WI38 (cell line): ENCODE data around the gene INPP4B.
"Not testable (repeated sequence)": the region's sequence is repeated elsewhere in the genome, so short reads cannot be mapped to it uniquely, and the experiment has no call there.

ENCODE experiments used
- H3K4me3 ChIP-seq: 2 replicates; pipeline ENCODE4 v1.5.1; 2011; ENCODE audit warnings: low read depth, mild to moderate bottlenecking, control low read depth, low read length
- CTCF ChIP-seq: IDR thresholded peaks from 2 replicates; pipeline ENCODE4 v1.5.1; 2012; ENCODE audit warnings: low read depth, mild to moderate bottlenecking, control low read depth, low read length

INPP4B gene

GRCh38 chr4:142656178-142656577 is 189.9 kb downstream of the INPP4B start:
- H3K4me3 ChIP-seq = no peak overlapping the region
- no peak for TF ChIP-seq CTCF

GRCh38 chr4:142648378-142648777 is 197.7 kb downstream of the INPP4B start:
- TF ChIP-seq CTCF = no peak
- no peak overlapping the region for H3K4me3 ChIP-seq

DNA sequence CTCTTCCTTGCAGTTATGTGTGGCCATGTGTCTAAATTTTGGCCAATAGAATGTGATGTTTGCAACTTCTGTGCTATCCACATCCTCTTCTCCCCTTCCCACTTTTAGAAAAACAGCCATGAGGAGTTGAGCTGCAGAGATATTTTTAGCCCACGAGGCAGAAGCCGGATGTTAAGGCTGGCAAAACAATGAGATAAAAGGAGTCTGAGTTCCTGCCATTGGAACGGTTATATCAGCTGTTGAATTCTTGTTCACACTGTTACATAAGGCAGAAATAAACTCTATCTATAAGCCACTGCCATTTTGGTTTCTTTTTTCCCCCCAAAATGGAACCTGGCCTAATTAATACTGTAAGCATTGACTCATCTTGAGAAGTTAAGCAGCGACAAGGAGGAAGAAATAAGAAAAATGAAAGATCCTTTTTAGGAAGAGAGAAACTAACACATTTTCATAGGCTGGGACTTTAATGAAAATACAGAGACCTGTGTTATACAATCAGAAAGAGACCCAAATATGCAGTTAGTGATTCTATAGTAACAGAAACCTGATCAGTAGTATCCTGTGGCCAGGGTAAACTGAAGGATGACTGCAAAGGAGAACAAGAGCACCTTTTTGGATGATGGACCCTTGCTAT is 200.5 kb downstream of the INPP4B start:
- TF ChIP-seq CTCF = no peak
- H3K4me3 ChIP-seq = no peak overlapping the region

- H3K4me3 ChIP-seq = not testable (repeated sequence)
Measured at GRCh38 chr4:142644628-142645027, 201.5 kb downstream of the INPP4B start.

DNA sequence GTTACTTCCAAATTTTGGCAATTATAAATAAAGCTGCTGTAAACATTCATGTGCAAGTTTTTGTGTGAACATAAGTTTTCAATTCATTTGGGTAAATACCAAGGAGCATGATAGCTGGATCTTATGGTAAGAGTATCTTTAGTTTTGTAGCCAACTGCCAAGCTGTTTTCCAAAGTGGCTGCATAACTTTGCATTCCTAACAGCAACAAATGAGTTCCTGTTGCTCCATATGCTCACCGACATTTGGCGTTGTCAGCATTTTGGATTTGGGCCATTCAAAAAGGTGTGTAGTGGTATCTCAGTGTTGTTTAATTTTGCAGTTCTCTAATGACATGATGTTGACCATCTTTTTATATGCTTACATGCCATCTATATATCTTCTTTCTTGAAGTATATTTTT is 208.5 kb downstream of the INPP4B start:
- TF ChIP-seq CTCF = no peak
- no peak overlapping the region for H3K4me3 ChIP-seq

GRCh38 chr4:142631836-142632235 is 214.3 kb downstream of the INPP4B start:
- TF ChIP-seq CTCF = no peak
- H3K4me3 ChIP-seq = no peak overlapping the region

DNA sequence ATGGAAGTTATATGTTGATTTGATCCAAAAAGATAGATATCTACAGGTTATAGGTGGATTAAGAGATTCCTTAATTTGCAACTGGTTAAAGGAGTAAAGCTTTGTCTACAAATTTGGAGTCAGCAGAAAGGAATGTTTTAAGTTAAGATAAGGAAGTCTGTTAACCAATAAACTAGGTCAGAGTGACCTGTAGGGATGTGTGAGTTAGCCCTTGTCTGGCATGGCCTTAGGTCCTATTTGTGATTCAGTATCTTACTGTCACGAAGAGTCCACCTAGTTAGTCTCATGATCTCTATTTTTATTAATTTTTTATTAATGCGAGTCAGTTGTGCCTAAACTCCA is 230.8 kb downstream of the INPP4B start:
- H3K4me3 ChIP-seq = no peak overlapping the region
- TF ChIP-seq CTCF = no peak

DNA sequence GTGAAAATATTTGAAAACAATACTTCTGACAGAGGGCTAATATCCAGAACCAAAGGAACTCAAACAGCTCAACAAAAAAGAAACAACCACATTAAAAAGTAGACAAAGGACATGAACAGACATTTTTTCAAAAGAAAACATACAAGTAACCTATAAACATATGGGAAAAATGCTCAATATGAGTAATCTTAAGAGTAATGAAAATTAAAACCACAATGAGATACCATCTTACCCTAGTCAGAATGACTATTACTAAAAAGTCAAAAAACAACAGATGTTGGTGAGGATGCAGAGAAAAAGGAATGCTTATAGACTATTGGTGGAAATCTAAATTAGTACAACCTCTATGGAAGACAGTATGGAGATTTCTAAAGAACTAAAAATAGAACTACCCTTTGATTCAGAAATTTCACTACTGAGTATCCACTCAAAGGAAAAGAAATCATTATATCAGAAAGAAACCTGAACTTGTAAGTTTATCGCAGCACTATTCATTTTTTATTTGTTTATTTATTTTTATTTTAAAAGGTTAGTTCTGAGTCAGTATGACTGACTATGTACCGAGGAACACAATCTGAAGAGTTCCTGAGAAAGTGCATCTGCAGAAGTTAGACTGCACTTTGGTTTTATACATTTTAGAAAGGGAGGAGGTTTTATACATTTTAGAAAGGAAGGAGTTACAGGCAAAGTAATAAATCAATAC is 231.3 kb downstream of the INPP4B start:
- H3K4me3 ChIP-seq = no peak overlapping the region
- no peak for TF ChIP-seq CTCF
